Calu3 (cell line): ENCODE measurements around the gene NPHP4. TPM values are rescaled to one million over a fixed set of nuclear protein-coding genes. Genes with fewer than 3 reads are reported as not detected.

Experiments
- BruUV-seq: library from RNA; stranded (reverse); fragments of 400-500 nt; replicated peaks from 2 replicates; lab custom pipeline; 2021; lab: Mats Ljungman, UMichigan
- CTCF ChIA-PET: fragments of 300-600 bp; sonication (Branson Sonifier 250); formaldehyde crosslinking; loops from one replicate; lab custom pipeline; 2022; ENCODE audit warnings: antibody characterized with exemption; lab: Charles Lee
- DNase-seq: peaks from one replicate; pipeline ENCODE4 v3.0.0; 2022
- H3K27ac Mint-ChIP-seq: one replicate; pipeline ENCODE4 v1.8.0; 2022; ENCODE audit warnings: mixed read lengths; ENCODE audit not compliant: unreplicated experiment
- H3K27me3 Mint-ChIP-seq: one replicate; pipeline ENCODE4 v1.8.0; 2022; ENCODE audit warnings: mixed read lengths; ENCODE audit not compliant: unreplicated experiment
- H3K36me3 Mint-ChIP-seq: one replicate; pipeline ENCODE4 v1.8.0; 2022; ENCODE audit warnings: mild to moderate bottlenecking, moderate library complexity, mixed read lengths; ENCODE audit not compliant: insufficient read depth, unreplicated experiment
- H3K4me1 Mint-ChIP-seq: one replicate; pipeline ENCODE4 v1.8.0; 2022; ENCODE audit warnings: mild to moderate bottlenecking, low read depth, mixed read lengths; ENCODE audit not compliant: unreplicated experiment
- H3K4me3 Mint-ChIP-seq: one replicate; pipeline ENCODE4 v1.8.0; 2022; ENCODE audit warnings: mild to moderate bottlenecking, low read depth, moderate library complexity, mixed read lengths; ENCODE audit not compliant: unreplicated experiment
- H3K9me3 Mint-ChIP-seq: one replicate; pipeline ENCODE4 v1.8.0; 2022; ENCODE audit warnings: low read depth, mixed read lengths; ENCODE audit not compliant: unreplicated experiment
- CTCF ChIP-seq: fragments of 200-600 bp; IDR thresholded peaks from one replicate; pipeline ENCODE4 v1.8.0; 2022; ENCODE audit warnings: antibody characterized with exemption; ENCODE audit not compliant: unreplicated experiment
- intact Hi-C: fragments of 100-400 bp; cut with micrococcal nuclease; formaldehyde crosslinking; loops from one replicate; pipeline ENCODE4 v1.10.0; 2022; ENCODE audit not compliant: unreplicated experiment
- total RNA-seq: library from RNA; stranded (reverse); gene quantifications from 2 replicates; pipeline ENCODE4 v1.2.3, GENCODE V29; 2022

The NPHP4 gene
- total RNA-seq, 1 experiment from 2014 or later = 11.1 TPM

- H3K4me1 Mint-ChIP-seq = no peaks in the 10 kb centered on the region
- no peaks in the 10 kb centered on the region for H3K27me3 Mint-ChIP-seq
- no peak for DNase-seq
- H3K4me3 Mint-ChIP-seq = no peak overlapping the region
- no peaks in the 10 kb centered on the region for H3K9me3 Mint-ChIP-seq
- TF ChIP-seq CTCF = no peak
- H3K36me3 Mint-ChIP-seq = peaks cover 4% of the 10 kb centered on the region
- CTCF ChIA-PET = no interaction called here
- BruUV-seq = no TSS peak
- no peak overlapping the region for H3K27ac Mint-ChIP-seq
- intact Hi-C loops = no loop called here
These were observed 43.6 kb downstream of the NPHP4 start for GRCh38 chr1:5948681-5949005.

DNA sequence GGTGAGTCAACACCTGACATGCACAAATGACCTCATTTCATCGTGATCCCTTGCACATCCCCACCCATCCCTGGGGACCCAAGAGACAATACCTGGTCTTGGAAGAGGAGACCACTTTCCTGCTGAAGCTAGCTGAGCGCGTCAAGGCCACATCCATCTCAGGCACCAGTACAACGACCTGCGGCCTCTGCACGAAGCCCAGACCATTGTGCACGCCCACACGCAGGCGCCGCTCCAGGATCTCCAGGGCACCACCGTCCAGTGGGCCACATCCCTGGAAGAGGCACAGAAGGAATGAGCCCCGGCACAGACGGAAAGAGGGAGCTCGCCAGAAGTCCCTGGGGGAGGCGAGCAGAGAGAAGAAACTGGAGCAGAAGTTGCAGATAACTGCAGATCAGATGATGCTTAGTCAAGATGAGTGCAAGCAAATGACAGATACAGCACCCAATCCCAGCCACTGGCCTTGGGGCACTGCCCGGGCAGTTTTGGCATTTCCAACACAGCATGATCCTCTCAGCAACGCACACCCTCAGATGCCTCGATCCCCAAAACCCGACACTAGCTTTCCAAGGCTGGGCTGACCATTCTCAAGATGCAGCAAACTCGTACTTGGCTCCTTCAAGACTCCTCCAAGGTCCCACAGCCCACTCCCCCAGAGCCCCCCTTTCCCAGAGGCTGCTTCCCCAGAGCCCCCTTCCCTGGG is 44.1 kb downstream of the NPHP4 start:
- no peak for DNase-seq
- Mint-ChIP-seq H3K4me1 (no peaks in the 10 kb centered on the region), H3K4me3 (no peak overlapping the region), H3K36me3 (peaks cover 4% of the 10 kb centered on the region), H3K27me3 (no peaks in the 10 kb centered on the region), H3K27ac (no peak overlapping the region), H3K9me3 (no peaks in the 10 kb centered on the region)
- intact Hi-C loops = no loop called here
- BruUV-seq = no TSS peak
- TF ChIP-seq CTCF = no peak
- CTCF ChIA-PET = no interaction called here

- Mint-ChIP-seq H3K4me1 (no peaks in the 10 kb centered on the region), H3K27me3 (no peaks in the 10 kb centered on the region), H3K4me3 (no peak overlapping the region), H3K9me3 (no peaks in the 10 kb centered on the region), H3K36me3 (peaks cover 4% of the 10 kb centered on the region), H3K27ac (no peak overlapping the region)
- intact Hi-C loops = no loop called here
- BruUV-seq = no TSS peak
- no peak for DNase-seq
- no peak for TF ChIP-seq CTCF
- CTCF ChIA-PET = no interaction called here
These were observed 45.0 kb downstream of the NPHP4 start for GRCh38 chr1:5947071-5947821.

DNA sequence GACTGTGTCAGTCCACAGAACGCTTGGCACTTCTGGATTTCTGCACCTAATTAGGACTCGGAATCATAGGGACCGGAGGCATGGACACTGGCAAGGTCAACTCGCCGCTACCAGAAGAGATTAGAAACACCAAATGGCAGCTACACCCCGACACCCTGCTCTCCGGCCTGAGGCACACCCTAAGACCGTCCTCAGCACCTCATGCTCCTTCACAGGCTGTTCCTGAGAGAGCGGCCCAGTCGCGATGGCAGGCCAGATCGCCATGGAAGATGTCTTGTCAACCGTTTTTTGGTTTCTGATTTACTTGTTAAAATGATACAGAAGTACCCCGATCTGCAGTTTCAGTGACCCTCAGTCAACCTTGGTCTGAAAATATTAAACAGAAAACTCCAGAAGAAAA is 46.8 kb downstream of the NPHP4 start:
- TF ChIP-seq CTCF = no peak
- Mint-ChIP-seq H3K4me1 (no peaks in the 10 kb centered on the region), H3K36me3 (peaks cover 4% of the 10 kb centered on the region), H3K9me3 (no peaks in the 10 kb centered on the region), H3K27ac (no peak overlapping the region), H3K4me3 (no peak overlapping the region), H3K27me3 (no peaks in the 10 kb centered on the region)
- CTCF ChIA-PET = no interaction called here
- intact Hi-C loops = no loop called here
- BruUV-seq = no TSS peak
- DNase-seq = no peak
